ENCODE measurements around the gene MATCAP1.

The MATCAP1 gene

DNA sequence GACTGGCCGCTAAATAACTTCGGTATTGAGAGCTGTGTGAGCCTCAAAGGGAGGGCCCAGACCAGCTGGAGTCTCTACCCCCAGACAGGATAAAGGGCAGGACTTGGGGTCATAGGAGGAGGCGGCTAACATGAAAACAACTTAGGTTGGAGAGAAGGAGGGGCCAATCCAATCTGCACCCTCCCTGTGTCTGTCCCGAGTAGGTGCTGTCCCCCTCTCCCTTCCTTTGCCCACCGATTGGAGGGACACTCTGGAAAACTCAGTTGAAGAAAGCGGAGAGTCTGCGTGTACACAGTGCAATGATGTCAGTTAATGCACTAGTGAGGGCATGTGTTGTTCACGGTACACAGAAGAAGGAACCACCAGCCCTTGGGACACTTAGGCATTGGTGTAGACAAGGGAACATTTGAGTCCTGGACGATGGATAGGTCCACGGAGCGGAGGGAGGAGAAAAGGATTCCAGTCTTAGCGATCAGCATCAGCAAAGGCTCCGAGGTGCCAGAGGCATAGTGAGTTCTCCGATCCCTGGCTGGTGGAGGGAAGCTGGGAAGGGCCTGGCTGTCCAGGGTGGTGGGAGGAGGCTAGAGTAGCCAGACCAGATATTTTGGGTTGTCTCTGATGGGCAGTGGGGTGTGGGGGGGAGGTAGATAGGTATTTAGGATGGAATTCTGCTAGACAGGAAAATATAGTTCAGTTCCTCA is 12.7 kb downstream of the MATCAP1 start:
- DNase-seq: no peak

- peak; percentile 30 to 34 for DNase-seq
Measured at GRCh38 chr16:67170168-67170948, 13.4 kb downstream of the MATCAP1 start, which contains the start of gene NOL3. TSS of gene NOL3 (plus strand) at chr16:67170538.

DNA sequence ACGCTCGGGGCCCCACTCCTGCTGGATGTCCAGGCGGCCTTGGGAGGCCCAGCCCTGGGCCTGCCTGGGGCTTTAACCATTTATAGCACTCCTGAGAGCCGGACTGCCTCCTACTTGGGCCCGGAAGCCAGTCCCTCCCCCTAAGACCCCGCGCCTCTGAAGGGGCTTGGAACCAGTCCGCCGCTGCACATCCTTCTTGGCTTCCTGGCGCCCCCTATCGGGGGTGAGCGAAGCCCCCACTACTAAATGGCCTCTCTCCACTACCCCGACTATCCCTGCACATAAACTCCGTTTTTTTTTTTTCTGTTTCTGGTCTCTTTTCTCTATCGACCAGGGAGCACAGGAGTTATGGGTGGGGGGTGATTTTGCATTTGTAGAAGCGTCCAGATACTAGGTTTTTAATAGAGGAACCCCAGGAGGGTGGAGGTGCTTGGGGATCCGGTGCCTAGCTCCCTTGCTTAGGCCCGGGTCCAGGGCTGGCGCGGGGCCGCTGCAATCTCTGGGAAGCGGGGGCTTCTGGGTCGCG is 14.1 kb downstream of the MATCAP1 start:
- DNase-seq: no peak

- DNase-seq: no peak
Measured at GRCh38 chr16:67169011-67169451, 14.7 kb downstream of the MATCAP1 start.

GRCh38 chr16:67167588-67167987 is 16.2 kb downstream of the MATCAP1 start:
- DNase-seq: no peak

GRCh38 chr16:67166598-67167168 is 17.1 kb downstream of the MATCAP1 start:
- DNase-seq: no peak

DNA sequence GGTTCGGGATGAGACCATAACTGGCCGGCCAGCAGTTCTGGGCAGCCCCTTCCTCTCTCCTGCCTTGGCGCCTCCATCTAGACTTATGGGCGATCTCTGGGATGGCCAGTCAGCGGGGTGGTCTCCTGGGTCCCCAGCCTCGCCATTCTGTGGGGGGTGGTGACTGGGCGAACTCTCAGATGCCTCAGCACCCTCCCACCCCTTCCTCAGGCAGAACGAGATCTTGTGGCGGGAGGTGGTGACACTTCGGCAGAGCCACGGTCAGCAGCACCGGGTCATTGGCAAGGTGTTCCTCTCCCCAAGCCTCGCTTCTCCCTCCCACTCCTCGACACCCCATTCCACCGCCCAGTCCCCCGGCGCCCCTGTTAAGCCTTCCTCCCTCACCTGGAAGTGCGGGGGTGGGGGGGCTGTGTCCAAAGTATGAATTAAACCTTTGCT is 17.6 kb downstream of the MATCAP1 start:
- DNase-seq: no peak

DNA sequence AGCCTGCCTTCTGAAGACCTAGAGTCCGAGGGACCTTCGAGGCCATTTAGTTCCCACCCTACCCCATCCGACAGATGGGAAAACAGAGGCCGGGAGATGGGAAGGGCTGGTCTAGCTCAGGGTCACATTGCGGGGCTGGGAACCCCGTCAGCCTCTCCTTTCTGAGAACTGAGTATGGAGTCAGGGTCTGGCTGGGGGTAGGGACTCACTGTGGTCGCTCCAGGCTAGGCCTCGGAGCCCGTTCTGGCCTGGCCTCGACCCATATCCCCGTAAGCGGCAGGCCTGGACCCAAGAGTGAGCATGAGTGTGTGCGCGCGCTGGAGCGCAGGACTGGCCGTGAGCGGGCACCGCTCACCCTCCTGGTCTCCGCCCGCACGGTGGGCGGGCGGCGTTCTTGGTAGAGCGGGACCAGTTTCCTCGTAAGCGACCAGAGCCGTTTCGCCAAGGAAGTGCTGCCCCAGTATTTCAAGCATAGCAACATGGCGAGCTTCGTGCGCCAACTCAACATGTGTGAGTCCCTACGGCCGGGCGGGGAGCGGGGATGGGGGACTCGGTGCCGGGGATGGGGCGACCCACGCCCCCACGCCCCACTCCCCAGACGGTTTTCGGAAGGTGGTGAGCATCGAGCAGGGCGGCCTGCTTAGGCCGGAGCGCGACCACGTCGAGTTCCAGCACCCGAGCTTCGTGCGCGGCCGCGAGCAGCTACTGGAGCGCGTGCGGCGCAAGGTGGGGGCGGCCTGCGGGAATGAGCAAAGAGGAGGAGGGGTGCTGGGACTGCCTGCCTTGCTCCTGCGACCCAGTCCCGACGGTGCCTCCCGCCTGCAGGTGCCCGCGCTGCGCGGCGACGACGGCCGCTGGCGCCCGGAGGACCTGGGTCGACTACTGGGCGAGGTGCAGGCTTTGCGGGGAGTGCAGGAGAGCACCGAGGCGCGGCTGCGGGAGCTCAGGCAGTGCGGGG is 18.4 kb downstream of the MATCAP1 start:
- no peak for DNase-seq

DNA sequence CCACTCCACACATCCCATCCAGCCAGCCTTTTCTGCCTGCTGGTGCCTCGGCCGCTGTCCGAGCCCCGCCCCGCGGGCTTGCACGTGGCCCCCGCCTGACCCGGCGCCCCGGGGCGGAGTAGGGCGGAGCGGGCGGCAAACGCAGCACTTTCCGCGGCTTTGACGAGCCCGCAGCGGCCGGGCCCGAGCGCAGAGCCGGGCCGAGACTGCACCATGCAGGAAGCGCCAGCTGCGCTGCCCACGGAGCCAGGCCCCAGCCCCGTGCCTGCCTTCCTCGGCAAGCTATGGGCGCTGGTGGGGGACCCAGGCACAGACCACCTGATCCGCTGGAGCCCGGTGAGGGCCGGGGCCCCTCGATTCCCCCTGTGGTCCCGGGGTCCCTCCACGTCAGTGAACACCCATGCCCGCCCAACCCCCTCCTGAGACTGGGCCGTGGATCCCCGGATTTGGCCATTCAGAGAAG is 19.1 kb downstream of the MATCAP1 start, which contains the start of gene HSF4:
TSS of gene HSF4 (plus strand) at position 147 of the 463 bp plus-strand sequence. CDS start at position 214, 67 bp downstream.
- no peak for DNase-seq

DNA sequence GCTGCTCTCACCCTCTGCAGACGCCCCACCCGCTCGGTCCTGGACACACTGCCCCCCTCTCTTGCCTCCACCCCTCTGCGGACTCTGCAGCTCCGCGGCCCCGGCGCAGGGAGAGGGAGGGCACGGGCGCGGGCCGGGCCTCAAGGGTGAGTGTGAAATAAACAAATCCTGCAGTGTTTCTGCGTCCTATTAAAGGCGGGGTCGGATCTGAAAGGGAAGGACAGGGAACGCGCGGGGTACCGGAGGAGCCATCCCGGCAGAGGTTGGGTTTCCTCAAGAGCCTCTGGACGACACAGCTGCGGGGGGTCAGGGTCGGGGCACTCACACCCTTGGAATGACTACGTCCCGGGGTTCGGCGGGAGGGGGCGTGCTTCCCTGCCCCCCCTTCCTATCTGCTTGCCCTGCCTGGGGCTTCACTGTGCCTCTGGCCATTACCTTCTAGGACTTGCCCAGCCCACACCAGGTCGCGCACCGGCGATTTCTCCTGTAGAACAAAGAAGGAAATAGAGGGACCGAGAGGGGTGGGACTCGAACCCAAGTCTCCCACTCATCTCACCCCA is 19.7 kb downstream of the MATCAP1 start:
- no peak for DNase-seq

DNA sequence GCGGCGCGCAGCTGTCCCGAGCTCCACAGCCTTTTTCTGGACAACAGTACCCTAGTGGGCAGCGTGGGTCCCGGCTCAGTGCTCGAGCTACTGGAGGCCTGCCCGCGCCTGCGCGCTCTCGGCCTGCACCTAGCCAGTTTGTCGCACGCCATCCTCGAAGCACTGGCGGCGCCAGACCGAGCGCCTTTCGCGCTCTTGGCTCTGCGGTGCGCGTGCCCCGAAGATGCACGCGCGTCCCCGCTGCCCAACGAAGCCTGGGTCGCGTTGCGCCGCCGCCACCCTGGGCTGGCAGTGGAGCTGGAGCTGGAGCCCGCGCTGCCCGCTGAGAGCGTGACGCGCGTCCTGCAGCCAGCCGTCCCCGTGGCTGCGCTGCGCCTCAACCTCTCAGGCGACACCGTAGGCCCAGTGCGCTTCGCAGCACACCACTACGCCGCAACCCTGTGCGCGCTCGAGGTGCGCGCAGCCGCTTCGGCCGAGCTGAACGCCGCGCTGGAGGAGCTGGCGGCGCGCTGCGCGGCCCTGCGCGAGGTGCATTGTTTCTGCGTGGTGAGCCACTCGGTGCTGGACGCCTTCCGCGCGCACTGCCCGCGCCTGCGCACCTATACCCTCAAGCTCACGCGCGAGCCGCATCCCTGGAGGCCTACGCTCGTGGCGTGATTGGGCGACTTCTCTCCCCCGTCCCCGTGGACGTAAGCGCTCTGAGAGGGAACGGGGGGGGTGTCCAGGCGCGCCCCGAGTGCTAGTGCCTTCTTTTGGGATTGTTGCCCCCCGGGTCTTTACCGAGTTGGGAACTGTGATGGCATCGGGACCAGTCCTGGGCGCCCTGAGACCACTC is 20.4 kb downstream of the MATCAP1 start:
- peak; percentile 64 to 68 for DNase-seq

DNA sequence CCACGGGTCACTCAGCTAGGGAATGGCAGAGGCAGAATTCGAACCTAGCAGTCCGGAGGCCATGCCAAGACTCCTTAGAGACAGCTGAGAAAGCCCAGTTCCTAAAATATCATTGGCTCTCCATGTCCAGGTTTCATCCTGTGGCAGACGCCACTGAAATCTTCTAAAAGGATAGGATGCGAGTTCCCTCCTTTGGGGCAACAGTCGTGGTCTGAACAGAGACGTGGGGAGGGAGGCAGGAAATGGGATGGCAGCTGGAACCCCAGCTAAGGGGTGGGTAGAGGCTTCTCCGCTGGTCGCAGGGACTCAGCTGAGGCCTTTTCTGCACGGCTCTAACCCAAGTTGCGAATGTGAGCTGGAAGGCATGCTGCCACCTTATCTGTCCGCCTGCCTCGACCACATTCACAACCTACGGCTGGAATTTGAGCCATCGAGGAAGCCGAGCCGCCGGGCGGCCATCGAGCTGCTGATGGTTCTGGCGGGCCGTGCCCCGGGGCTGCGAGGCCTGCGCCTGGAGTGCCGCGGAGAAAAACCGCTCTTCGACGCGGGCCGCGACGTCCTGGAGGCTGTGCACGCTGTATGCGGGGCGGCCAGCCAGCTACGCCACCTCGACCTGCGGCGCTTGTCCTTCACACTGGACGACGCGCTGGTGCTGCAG is 21.1 kb downstream of the MATCAP1 start:
- no peak for DNase-seq

DNA sequence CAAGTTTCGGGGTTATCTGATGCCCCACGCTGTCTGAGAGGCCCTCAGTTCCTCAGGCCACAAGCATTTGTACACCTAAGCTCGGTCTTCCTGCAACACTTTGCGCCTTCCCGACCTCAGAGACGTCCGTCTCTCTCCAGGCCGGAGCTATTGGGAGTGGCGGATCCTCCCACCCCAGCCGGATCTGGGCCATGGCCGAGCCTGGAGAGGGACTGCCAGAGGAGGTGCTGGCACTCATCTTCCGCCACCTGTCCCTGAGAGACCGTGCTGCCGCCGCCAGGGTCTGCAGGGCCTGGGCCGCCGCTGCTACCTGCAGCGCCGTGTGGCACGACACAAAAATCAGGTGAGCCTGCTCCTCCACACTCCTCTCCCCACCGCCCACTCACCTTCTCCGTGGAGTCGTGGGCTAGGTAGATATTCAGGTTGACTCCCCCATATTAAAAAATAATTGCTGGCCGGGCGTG is 22.1 kb downstream of the MATCAP1 start:
- DNase-seq: no peak

DNA sequence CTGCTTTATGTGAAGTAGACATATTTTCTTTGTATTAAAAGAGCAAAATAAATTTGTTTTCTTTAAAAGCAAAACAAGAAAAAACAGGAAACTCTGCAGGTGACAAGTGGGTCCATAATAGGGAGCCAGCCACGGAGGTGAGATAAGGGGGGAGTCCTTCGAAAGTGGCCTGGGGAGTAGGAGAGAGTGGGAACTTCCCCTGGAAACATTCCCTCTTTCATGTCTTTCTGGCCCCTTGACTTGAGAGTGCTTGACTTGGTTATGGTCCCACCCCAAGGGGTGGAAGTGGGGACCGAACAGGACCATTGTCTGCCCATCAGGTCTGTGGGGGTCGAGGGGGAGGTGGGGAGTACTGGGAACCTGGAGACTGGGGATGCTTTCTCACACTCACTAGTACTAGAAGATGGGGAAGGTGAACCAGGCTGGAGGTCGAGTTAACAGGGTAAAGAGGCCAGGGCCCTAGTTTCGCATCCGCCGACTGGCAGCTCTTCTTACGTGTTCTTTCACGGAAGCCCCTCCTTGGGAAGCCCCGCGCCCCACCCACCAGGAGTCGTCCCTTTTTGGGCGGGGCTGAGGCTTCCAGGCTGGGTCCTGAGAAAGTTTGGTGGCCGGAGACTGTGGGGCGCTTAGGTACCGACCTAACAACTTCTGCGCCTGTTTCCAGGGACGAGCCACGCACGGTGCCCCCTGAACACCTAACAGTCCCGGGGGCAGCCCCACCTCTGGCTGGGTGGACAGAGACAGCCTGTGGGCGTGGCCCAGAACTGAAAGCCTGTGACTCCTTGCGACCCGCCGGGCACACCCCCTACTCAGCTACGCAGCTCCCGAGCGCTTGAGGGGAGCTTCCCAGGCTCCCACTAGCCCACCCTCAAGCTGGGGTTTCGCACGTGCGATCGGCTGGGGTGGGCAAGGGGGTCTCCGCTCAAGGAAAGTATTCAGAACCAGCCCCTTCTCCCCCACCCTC is 24.8 kb downstream of the MATCAP1 start:
- no peak for DNase-seq

- DNase-seq: no peak
Measured at GRCh38 chr16:67157892-67158635, 25.7 kb downstream of the MATCAP1 start.

DNA sequence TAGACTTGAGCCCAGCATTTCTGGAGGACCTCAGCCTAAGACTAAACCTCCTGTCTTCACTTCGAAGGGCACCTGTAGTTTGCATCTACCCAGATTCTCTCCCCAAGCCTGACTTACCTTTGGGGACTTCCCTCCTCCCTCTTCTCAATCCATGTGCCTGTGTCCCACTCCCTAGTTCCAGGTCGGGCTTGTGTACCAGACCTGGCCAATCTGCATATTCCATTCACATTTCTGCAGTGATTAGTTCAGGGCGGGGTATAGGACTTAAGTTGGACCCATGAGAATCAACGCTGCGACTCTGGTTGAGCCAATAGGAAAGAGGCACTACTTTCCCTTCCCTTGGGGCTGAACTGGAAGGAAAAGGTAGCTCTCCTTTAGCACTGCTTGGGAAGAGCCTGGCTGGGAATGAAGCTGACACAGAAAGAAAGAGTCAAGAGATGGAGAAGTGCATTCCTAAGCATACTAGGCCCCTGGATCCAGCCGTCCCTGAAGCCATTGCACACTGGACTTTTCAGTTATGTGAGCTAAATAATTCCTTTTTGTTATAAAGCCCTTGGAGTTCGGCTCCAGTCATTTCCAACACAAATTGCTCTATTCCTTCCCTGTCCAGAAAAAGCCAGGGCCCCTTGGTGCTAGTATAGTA is 26.5 kb downstream of the MATCAP1 start:
- DNase-seq: no peak

DNA sequence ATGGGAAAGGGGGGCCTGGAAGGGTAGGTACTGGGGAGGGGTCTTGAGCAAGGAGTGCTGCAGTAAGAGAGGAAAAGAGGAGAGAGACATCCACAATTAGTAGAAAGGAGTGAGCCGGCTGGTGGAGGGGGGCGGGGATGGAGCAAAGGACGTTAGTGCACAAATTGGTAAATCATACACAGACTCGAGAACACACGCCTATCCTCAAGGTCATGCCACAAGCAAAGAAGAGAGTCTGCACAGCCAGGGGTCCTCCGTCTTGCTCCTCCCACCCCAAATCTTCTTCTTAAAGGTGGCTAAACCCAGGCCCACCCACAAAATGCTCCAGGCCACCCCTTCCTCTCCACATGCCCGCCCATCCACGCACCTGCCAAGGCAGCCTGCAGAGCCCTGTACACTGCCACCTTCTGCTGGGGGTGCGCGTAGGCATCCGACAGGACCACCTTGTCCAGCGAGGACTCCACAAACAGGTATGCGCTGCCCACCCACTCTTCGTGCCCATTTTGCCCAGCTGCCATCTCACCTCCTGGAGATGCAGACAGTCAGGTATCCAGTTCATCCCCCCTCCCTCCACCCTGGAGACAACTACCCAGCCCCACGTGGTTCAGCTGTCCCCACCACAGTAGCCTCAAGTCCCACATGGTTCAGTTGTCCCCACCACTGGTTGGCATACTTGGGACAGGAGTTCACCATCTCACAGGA is 27.5 kb downstream of the MATCAP1 start:
- DNase-seq: no peak

All from NCI-H187 (cell line).